Activated T-cell treated with anti-CD3 and anti-CD28 coated beads, Interleukin-2, amount 50 U/mL, for 4 hours (primary cell): ENCODE measurements around the gene MESD. TPM values are rescaled to one million over a fixed set of nuclear protein-coding genes. Genes with fewer than 3 reads are reported as not detected.

Experiments used
- ATAC-seq, 2 donors: fragments of 200-7000 bp; cut with Tn5 transposase; one replicate each; pipeline ENCODE4 v1.10.0; 2021
- DNase-seq: peaks from one replicate; pipeline ENCODE4 v3.0.0-alpha.2; 2020
- H3K27me3 Mint-ChIP-seq: one replicate; pipeline ENCODE4 v1.8.0; 2021; ENCODE audit warnings: low read depth, mixed read lengths
- H3K36me3 Mint-ChIP-seq: one replicate; pipeline ENCODE4 v1.8.0; 2022; ENCODE audit warnings: mixed read lengths; ENCODE audit not compliant: insufficient read depth
- H3K4me1 Mint-ChIP-seq: one replicate; pipeline ENCODE4 v1.8.0; 2021; ENCODE audit warnings: low read depth, mixed read lengths
- H3K4me3 Mint-ChIP-seq: one replicate; pipeline ENCODE4 v1.8.0; 2021; ENCODE audit warnings: mild to moderate bottlenecking, moderate library complexity, mixed read lengths
- H3K9me3 Mint-ChIP-seq: one replicate; pipeline ENCODE4 v1.8.0; 2021; ENCODE audit warnings: mixed read lengths
- total RNA-seq, 3 donors: library from RNA; stranded (reverse); gene quantifications; one replicate each; pipeline ENCODE4 v1.2.1, GENCODE V29; 2021

MESD gene
- total RNA-seq, 3 donors from 2014 or later = 22.2 to 24.0 (median 23.3) TPM

- no peaks in the 10 kb centered on the region for H3K27me3 Mint-ChIP-seq
- DNase-seq (no peak), ATAC-seq (no peak)
- no peaks in the 10 kb centered on the region for H3K9me3 Mint-ChIP-seq
- H3K4me3 Mint-ChIP-seq = no peak overlapping the region
- H3K4me1 Mint-ChIP-seq = peaks cover 46% of the 10 kb centered on the region
- peaks cover 10% of the 10 kb centered on the region for H3K36me3 Mint-ChIP-seq
Observed at GRCh38 chr15:80990955-80991354, 1.3 kb upstream of the MESD start.

GRCh38 chr15:80989081-80989517 is 520 bp downstream of the MESD start:
- H3K4me3 Mint-ChIP-seq = peak overlapping the region; percentile 99
- DNase-seq (no peak), ATAC-seq (no peak)
- H3K27me3 Mint-ChIP-seq = no peaks in the 10 kb centered on the region
- H3K36me3 Mint-ChIP-seq = peaks cover 15% of the 10 kb centered on the region
- peaks cover 60% of the 10 kb centered on the region for H3K4me1 Mint-ChIP-seq
- no peaks in the 10 kb centered on the region for H3K9me3 Mint-ChIP-seq

GRCh38 chr15:80988148-80988796 is 1.3 kb downstream of the MESD start:
- Mint-ChIP-seq H3K27me3 (no peaks in the 10 kb centered on the region), H3K4me1 (peaks cover 65% of the 10 kb centered on the region), H3K4me3 (peak overlapping the region; percentile 99), H3K36me3 (peaks cover 19% of the 10 kb centered on the region), H3K9me3 (no peaks in the 10 kb centered on the region)
- DNase-seq = no peak
- no peak for ATAC-seq

GRCh38 chr15:80986487-80986886 is 3.1 kb downstream of the MESD start:
- Mint-ChIP-seq H3K9me3 (no peaks in the 10 kb centered on the region), H3K36me3 (peaks cover 29% of the 10 kb centered on the region), H3K4me3 (no peak overlapping the region), H3K27me3 (no peaks in the 10 kb centered on the region), H3K4me1 (peaks cover 68% of the 10 kb centered on the region)
- no peak for ATAC-seq
- DNase-seq = no peak

- ATAC-seq (no peak), DNase-seq (no peak)
- Mint-ChIP-seq H3K27me3 (no peaks in the 10 kb centered on the region), H3K4me3 (peak overlapping the region; percentile 5), H3K4me1 (peaks cover 64% of the 10 kb centered on the region), H3K9me3 (no peaks in the 10 kb centered on the region), H3K36me3 (peaks cover 29% of the 10 kb centered on the region)
Observed at GRCh38 chr15:80985981-80986380, 3.6 kb downstream of the MESD start.

- H3K9me3 Mint-ChIP-seq = no peaks in the 10 kb centered on the region
- H3K4me1 Mint-ChIP-seq = peaks cover 58% of the 10 kb centered on the region
- no peaks in the 10 kb centered on the region for H3K27me3 Mint-ChIP-seq
- DNase-seq = no peak
- ATAC-seq = no peak
- no peak overlapping the region for H3K4me3 Mint-ChIP-seq
- H3K36me3 Mint-ChIP-seq = peaks cover 33% of the 10 kb centered on the region
Observed at GRCh38 chr15:80984856-80985255, 4.8 kb downstream of the MESD start.

GRCh38 chr15:80982839-80983238 is 6.8 kb downstream of the MESD start:
- ATAC-seq (no peak), DNase-seq (no peak)
- Mint-ChIP-seq H3K4me3 (no peak overlapping the region), H3K27me3 (no peaks in the 10 kb centered on the region), H3K36me3 (peaks cover 35% of the 10 kb centered on the region), H3K9me3 (no peaks in the 10 kb centered on the region), H3K4me1 (peaks cover 48% of the 10 kb centered on the region)

GRCh38 chr15:80982205-80982604 is 7.4 kb downstream of the MESD start:
- DNase-seq (no peak), ATAC-seq (peak in 1 of 2 donors; percentile 21)
- Mint-ChIP-seq H3K4me1 (peaks cover 54% of the 10 kb centered on the region), H3K9me3 (no peaks in the 10 kb centered on the region), H3K27me3 (no peaks in the 10 kb centered on the region), H3K36me3 (peaks cover 38% of the 10 kb centered on the region), H3K4me3 (no peak overlapping the region)

GRCh38 chr15:80979538-80980200 is 9.9 kb downstream of the MESD start:
- peaks cover 44% of the 10 kb centered on the region for H3K4me1 Mint-ChIP-seq
- peaks cover 45% of the 10 kb centered on the region for H3K36me3 Mint-ChIP-seq
- H3K27me3 Mint-ChIP-seq = no peaks in the 10 kb centered on the region
- H3K4me3 Mint-ChIP-seq = no peak overlapping the region
- ATAC-seq = no peak
- no peaks in the 10 kb centered on the region for H3K9me3 Mint-ChIP-seq
- DNase-seq = no peak

- Mint-ChIP-seq H3K4me1 (peaks cover 40% of the 10 kb centered on the region), H3K4me3 (no peak overlapping the region), H3K36me3 (peaks cover 41% of the 10 kb centered on the region), H3K27me3 (no peaks in the 10 kb centered on the region), H3K9me3 (no peaks in the 10 kb centered on the region)
- ATAC-seq (no peak), DNase-seq (no peak)
Observed at GRCh38 chr15:80978685-80979329, 10.8 kb downstream of the MESD start.

- Mint-ChIP-seq H3K36me3 (peaks cover 36% of the 10 kb centered on the region), H3K27me3 (no peaks in the 10 kb centered on the region), H3K9me3 (no peaks in the 10 kb centered on the region), H3K4me1 (peaks cover 34% of the 10 kb centered on the region), H3K4me3 (no peak overlapping the region)
- peak; percentile 46 to 52 for ATAC-seq
- peak; percentile 18 for DNase-seq
Observed at GRCh38 chr15:80977627-80978036, 12.0 kb downstream of the MESD start.

- H3K27me3 Mint-ChIP-seq = no peaks in the 10 kb centered on the region
- ATAC-seq = no peak
- no peak overlapping the region for H3K4me3 Mint-ChIP-seq
- H3K36me3 Mint-ChIP-seq = peaks cover 32% of the 10 kb centered on the region
- DNase-seq = no peak
- H3K4me1 Mint-ChIP-seq = peaks cover 27% of the 10 kb centered on the region
- H3K9me3 Mint-ChIP-seq = no peaks in the 10 kb centered on the region
Observed at GRCh38 chr15:80976851-80977250, 12.8 kb downstream of the MESD start.

- DNase-seq = no peak
- Mint-ChIP-seq H3K36me3 (peaks cover 33% of the 10 kb centered on the region), H3K27me3 (no peaks in the 10 kb centered on the region), H3K4me3 (no peak overlapping the region), H3K4me1 (peaks cover 32% of the 10 kb centered on the region), H3K9me3 (no peaks in the 10 kb centered on the region)
- no peak for ATAC-seq
Observed at GRCh38 chr15:80974914-80975313, 14.7 kb downstream of the MESD start.

GRCh38 chr15:80972276-80972675 is 17.3 kb downstream of the MESD start:
- H3K27me3 Mint-ChIP-seq = no peaks in the 10 kb centered on the region
- peaks cover 25% of the 10 kb centered on the region for H3K4me1 Mint-ChIP-seq
- ATAC-seq (no peak), DNase-seq (no peak)
- H3K36me3 Mint-ChIP-seq = peaks cover 21% of the 10 kb centered on the region
- H3K4me3 Mint-ChIP-seq = no peak overlapping the region
- H3K9me3 Mint-ChIP-seq = no peaks in the 10 kb centered on the region

- ATAC-seq (no peak), DNase-seq (no peak)
- Mint-ChIP-seq H3K27me3 (no peaks in the 10 kb centered on the region), H3K9me3 (no peaks in the 10 kb centered on the region), H3K4me3 (no peak overlapping the region), H3K36me3 (peaks cover 14% of the 10 kb centered on the region), H3K4me1 (peaks cover 18% of the 10 kb centered on the region)
Observed at GRCh38 chr15:80971143-80971542, 18.5 kb downstream of the MESD start.
